Stomach (tissue), 4 donors: ENCODE data around the gene CEP112.

Source experiments
- POLR2A ChIP-seq, 4 donors: fragments of 450-650 bp; IDR thresholded peaks; one replicate each; pipeline ENCODE4 v1.6.1; 2016; ENCODE audit warnings: antibody characterized with exemption in 4 of 4, control low read depth in 2 of 4, mild to moderate bottlenecking in 1 of 4, moderate library complexity in 1 of 4
- TF ChIP-seq, protein P1 (sequence below), 7 experiments: fragments of 450-650 bp in 4 of 7; fragments of 200-600 bp in 3 of 7; sonication (generic) in 3 of 7; IDR thresholded peaks; one replicate each; pipeline ENCODE4 v1.5.1; 2016 to 2019; ENCODE audit warnings: antibody characterized with exemption in 7 of 7, control low read depth in 2 of 7, mild to moderate bottlenecking in 1 of 7

GRCh38 chr17:65978871-65979270 lies 213.1 kb downstream of the CEP112 start:
- no peak for TF ChIP-seq POLR2A (IDR thresholded peaks at IDR 0.05)
- TF ChIP-seq, protein P1, sequence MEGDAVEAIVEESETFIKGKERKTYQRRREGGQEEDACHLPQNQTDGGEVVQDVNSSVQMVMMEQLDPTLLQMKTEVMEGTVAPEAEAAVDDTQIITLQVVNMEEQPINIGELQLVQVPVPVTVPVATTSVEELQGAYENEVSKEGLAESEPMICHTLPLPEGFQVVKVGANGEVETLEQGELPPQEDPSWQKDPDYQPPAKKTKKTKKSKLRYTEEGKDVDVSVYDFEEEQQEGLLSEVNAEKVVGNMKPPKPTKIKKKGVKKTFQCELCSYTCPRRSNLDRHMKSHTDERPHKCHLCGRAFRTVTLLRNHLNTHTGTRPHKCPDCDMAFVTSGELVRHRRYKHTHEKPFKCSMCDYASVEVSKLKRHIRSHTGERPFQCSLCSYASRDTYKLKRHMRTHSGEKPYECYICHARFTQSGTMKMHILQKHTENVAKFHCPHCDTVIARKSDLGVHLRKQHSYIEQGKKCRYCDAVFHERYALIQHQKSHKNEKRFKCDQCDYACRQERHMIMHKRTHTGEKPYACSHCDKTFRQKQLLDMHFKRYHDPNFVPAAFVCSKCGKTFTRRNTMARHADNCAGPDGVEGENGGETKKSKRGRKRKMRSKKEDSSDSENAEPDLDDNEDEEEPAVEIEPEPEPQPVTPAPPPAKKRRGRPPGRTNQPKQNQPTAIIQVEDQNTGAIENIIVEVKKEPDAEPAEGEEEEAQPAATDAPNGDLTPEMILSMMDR (IDR thresholded peaks at IDR 0.05) = no peak
